G401.6 (cell line): Measurements from ENCODE around the gene MOV10.

Experiments
- FAIRE-seq: peaks from 2 replicates; lab custom pipeline; 2012; peaks lifted over from hg19 to GRCh38; lab: Jason Lieb, UNC

MOV10 gene

GRCh38 chr1:112743174-112744008, 68.9 kb downstream of the MOV10 start:
- no peak for FAIRE-seq

GRCh38 chr1:112744009-112744578, 69.6 kb downstream of the MOV10 start:
- FAIRE-seq: no peak

GRCh38 chr1:112748396-112748795, 73.9 kb downstream of the MOV10 start:
- FAIRE-seq: no peak
